CD8-positive, alpha-beta memory T cell (primary cell): ENCODE measurements around the gene EHBP1L1. TPM values are rescaled to one million over a fixed set of nuclear protein-coding genes. Genes with fewer than 3 reads are reported as not detected.

Experiments
- CTCF ChIA-PET: fragments of 350-600 bp; sonication (Branson Sonifier 250); formaldehyde crosslinking; loops from one replicate; lab custom pipeline; 2021; ENCODE audit warnings: antibody characterized with exemption; lab: Charles Lee
- POLR2A ChIA-PET: fragments of 350-600 bp; sonication (Branson Sonifier 250); formaldehyde crosslinking; loops from one replicate; lab custom pipeline; 2021; ENCODE audit warnings: antibody characterized with exemption; lab: Charles Lee
- DNase-seq, 5 donors: peaks; one replicate each; pipeline versions ENCODE4 v3.0.0 to v3.0.0-alpha.2; 2020 to 2022; ENCODE audit warnings: mixed read lengths in 1 of 5
- H3K27ac ChIP-seq: one replicate; pipeline ENCODE4 v1.7.0; 2013; ENCODE audit warnings: low read depth, mild to moderate bottlenecking, low read length, moderate library complexity
- H3K27me3 ChIP-seq: 2 replicates; pipeline ENCODE4 v1.7.0; 2013; ENCODE audit warnings: low read length, mild to moderate bottlenecking; ENCODE audit not compliant: insufficient read depth, poor library complexity, severe bottlenecking
- H3K36me3 ChIP-seq: 2 replicates; pipeline ENCODE4 v1.7.0; 2013; ENCODE audit warnings: mild to moderate bottlenecking, low read length, moderate library complexity; ENCODE audit not compliant: insufficient read depth
- H3K4me1 ChIP-seq: 2 replicates; pipeline ENCODE4 v1.7.0; 2013; ENCODE audit warnings: mild to moderate bottlenecking, low read length, moderate library complexity; ENCODE audit not compliant: insufficient read depth
- H3K4me3 ChIP-seq: 2 replicates; pipeline ENCODE4 v1.7.0; 2013; ENCODE audit warnings: mild to moderate bottlenecking, low read length
- H3K9me3 ChIP-seq: 2 replicates; pipeline ENCODE4 v1.7.0; 2013; ENCODE audit warnings: mild to moderate bottlenecking, low read length
- H3K27ac Mint-ChIP-seq, 8 donors: one replicate each; pipeline ENCODE4 v1.8.0; 2020 to 2021; ENCODE audit warnings: mixed read lengths in 8 of 8, mild to moderate bottlenecking in 6 of 8, inconsistent platforms in 3 of 8, moderate library complexity in 3 of 8
- H3K27me3 Mint-ChIP-seq, 2 donors: one replicate each; pipeline ENCODE4 v1.8.0; 2020 to 2021; ENCODE audit warnings: mixed read lengths in 2 of 2, mild to moderate bottlenecking in 1 of 2, moderate library complexity in 1 of 2
- H3K36me3 Mint-ChIP-seq, 3 donors: one replicate each; pipeline ENCODE4 v1.8.0; 2020 to 2021; ENCODE audit warnings: mixed read lengths in 3 of 3, inconsistent platforms in 1 of 3, mild to moderate bottlenecking in 1 of 3
- H3K4me1 Mint-ChIP-seq, 3 donors: one replicate each; pipeline ENCODE4 v1.8.0; 2020 to 2021; ENCODE audit warnings: mixed read lengths in 3 of 3, inconsistent platforms in 1 of 3, mild to moderate bottlenecking in 1 of 3
- H3K4me3 Mint-ChIP-seq, 7 donors: one replicate each; pipeline ENCODE4 v1.8.0; 2020 to 2021; ENCODE audit warnings: mixed read lengths in 7 of 7, mild to moderate bottlenecking in 6 of 7, moderate library complexity in 4 of 7, inconsistent platforms in 2 of 7
- H3K9me3 Mint-ChIP-seq, 5 donors: one replicate each; pipeline ENCODE4 v1.8.0; 2020 to 2022; ENCODE audit warnings: mixed read lengths in 5 of 5, mild to moderate bottlenecking in 3 of 5, moderate library complexity in 2 of 5, inconsistent platforms in 1 of 5
- polyA plus RNA-seq: library from polyadenylated mRNA; unstranded; fragments of 300-500 nt; fragmentation: Illumina TruSeq; gene quantifications from one replicate; pipeline ENCODE4 v1.2.3, GENCODE V29; 2021
- total RNA-seq, 2 experiments: library from RNA; stranded (reverse); gene quantifications; one replicate each; pipeline ENCODE4 v1.2.3, GENCODE V29; 2021

The EHBP1L1 gene
- total and polyA plus RNA-seq, 3 experiments from 2014 or later, result 25.1 to 100 (median 97.3) TPM

DNA sequence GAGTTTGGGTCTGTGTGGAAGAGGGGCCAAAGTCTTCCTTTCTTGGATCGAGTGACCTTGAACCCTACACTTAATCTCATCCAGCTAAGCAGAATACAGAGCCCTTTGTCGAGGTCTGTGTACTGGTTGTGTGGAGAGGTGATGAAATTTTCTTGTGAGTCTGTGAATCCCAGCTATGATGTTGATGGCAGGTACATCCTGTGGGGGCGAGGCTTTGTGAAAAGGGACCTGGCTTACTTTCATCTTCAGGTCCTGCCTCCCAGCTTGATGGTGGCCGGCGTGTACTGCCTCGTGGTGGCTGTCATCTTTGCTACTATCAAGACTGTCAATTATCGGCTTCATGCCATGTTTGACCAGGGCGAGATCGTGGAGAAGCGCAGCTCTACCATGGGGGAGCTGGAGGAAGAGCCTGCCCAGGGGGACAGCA is 40.7 kb downstream of the EHBP1L1 start:
- no peaks in the 10 kb centered on the region for H3K27me3 ChIP-seq
- peak overlapping the region; percentile 74 to 99 (median 94) for H3K27ac Mint-ChIP-seq
- H3K9me3 ChIP-seq, result no peaks in the 10 kb centered on the region
- DNase-seq, result no peak
- ChIA-PET CTCF (interaction anchor here (1.1 to 2.6 kb wide), 2 partner anchors 75 to 95 kb away, joined by 5 to 16 read pairs; partner anchors contain the start of gene KAT5), POLR2A (interaction anchor here (0.6 to 3.7 kb wide), 6 partner anchors 22 to 242 kb away, joined by 3 to 32 read pairs (median 4); partner anchors contain the start of genes CFL1, FAM89B and SIPA1)
- peaks cover 0 to 64% (median 2%) of the 10 kb centered on the region in 3 donors for H3K36me3 Mint-ChIP-seq
- peaks cover 26 to 58% (median 31%) of the 10 kb centered on the region in 3 donors for H3K4me1 Mint-ChIP-seq
- peak overlapping the region; percentile 62 for H3K4me3 ChIP-seq
- H3K9me3 Mint-ChIP-seq, result no peaks in the 10 kb centered on the region
- no peaks in the 10 kb centered on the region for H3K27me3 Mint-ChIP-seq
- H3K4me1 ChIP-seq, result peaks cover 32% of the 10 kb centered on the region
- peak overlapping the region; percentile 89 to 96 (median 91) for H3K4me3 Mint-ChIP-seq
- H3K27ac ChIP-seq, result peak overlapping the region; percentile 70
- H3K36me3 ChIP-seq, result peaks cover 16% of the 10 kb centered on the region

- ChIA-PET POLR2A (interaction anchor here (0.6 to 3.7 kb wide), 4 partner anchors 35 to 241 kb away, joined by 3 to 32 read pairs (median 4); partner anchors contain the start of genes CFL1 and FAM89B), CTCF (interaction anchor here (1.1 to 2.6 kb wide), 2 partner anchors 76 to 94 kb away, joined by 5 to 16 read pairs; partner anchors contain the start of gene KAT5)
- Histone ChIP-seq H3K36me3 (peaks cover 16% of the 10 kb centered on the region), H3K4me3 (no peak overlapping the region), H3K9me3 (no peaks in the 10 kb centered on the region), H3K27ac (peak overlapping the region; percentile 70), H3K27me3 (no peaks in the 10 kb centered on the region), H3K4me1 (peaks cover 25% of the 10 kb centered on the region)
- Mint-ChIP-seq H3K27ac (peak overlapping the region; percentile 74 to 99 (median 94)), H3K4me3 (peak overlapping the region; percentile 89 to 96 (median 91)), H3K27me3 (no peaks in the 10 kb centered on the region), H3K9me3 (no peaks in the 10 kb centered on the region), H3K4me1 (peaks cover 21 to 54% (median 24%) of the 10 kb centered on the region in 3 donors), H3K36me3 (peaks cover 0 to 67% (median 3%) of the 10 kb centered on the region in 3 donors)
- no peak for DNase-seq
Measured at GRCh38 chr11:65617136-65617850, 41.4 kb downstream of the EHBP1L1 start.

DNA sequence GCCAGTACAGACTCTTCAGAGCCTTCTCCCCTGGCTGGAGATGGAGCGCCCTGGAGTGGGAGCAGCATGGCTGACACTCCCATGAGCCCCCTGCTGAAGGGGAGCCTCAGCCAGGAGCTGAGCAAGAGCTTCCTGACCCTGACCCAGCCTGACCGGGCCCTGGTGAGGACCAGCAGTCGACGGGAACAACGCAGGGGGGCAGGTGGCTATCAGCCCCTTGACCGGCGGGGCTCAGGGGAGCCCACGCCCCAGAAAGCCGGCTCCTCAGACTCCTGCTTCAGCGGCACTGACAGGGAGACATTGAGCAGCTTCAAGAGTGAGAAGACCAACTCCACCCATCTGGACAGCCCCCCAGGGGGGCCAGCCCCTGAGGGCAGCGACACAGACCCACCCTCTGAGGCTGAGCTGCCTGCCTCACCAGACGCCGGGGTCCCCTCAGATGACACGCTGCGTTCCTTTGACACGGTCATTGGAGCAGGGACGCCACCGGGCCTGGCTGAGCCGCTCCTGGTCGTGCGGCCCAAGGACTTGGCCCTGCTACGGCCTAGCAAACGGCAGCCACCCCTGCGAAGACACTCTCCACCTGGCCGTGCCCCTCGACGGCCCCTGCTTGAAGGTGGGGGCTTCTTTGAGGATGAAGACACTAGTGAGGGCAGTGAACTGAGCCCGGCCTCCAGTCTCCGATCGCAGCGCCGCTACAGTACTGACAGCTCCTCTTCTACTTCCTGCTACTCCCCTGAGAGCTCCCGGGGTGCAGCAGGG is 42.3 kb downstream of the EHBP1L1 start:
- no peak for DNase-seq
- peaks cover 0 to 72% (median 3%) of the 10 kb centered on the region in 3 donors for H3K36me3 Mint-ChIP-seq
- Histone ChIP-seq H3K27me3 (no peaks in the 10 kb centered on the region), H3K4me3 (no peak overlapping the region), H3K36me3 (peaks cover 16% of the 10 kb centered on the region), H3K4me1 (peaks cover 16% of the 10 kb centered on the region), H3K27ac (no peak overlapping the region), H3K9me3 (no peaks in the 10 kb centered on the region)
- H3K27ac Mint-ChIP-seq, result peak overlapping the region in 1 of 8 donors; percentile 19
- CTCF ChIA-PET, result no interaction called here
- peak overlapping the region in 2 of 7 donors; percentile 56 to 89 for H3K4me3 Mint-ChIP-seq
- no peaks in the 10 kb centered on the region for H3K27me3 Mint-ChIP-seq
- H3K4me1 Mint-ChIP-seq, result peaks cover 15 to 45% (median 15%) of the 10 kb centered on the region in 3 donors
- H3K9me3 Mint-ChIP-seq, result no peaks in the 10 kb centered on the region
- POLR2A ChIA-PET, result no interaction called here

GRCh38 chr11:65618763-65619162 is 42.9 kb downstream of the EHBP1L1 start:
- no peak overlapping the region for H3K27ac ChIP-seq
- CTCF ChIA-PET, result no interaction called here
- DNase-seq, result no peak
- Mint-ChIP-seq H3K4me3 (peak overlapping the region in 3 of 7 donors; percentile 15 to 78 (median 54)), H3K27ac (peak overlapping the region in 1 of 8 donors; percentile 61), H3K9me3 (no peaks in the 10 kb centered on the region), H3K4me1 (peaks cover 13 to 40% (median 14%) of the 10 kb centered on the region in 3 donors), H3K36me3 (peaks cover 0 to 78% (median 3%) of the 10 kb centered on the region in 3 donors), H3K27me3 (no peaks in the 10 kb centered on the region)
- H3K9me3 ChIP-seq, result no peaks in the 10 kb centered on the region
- H3K4me3 ChIP-seq, result no peak overlapping the region
- peaks cover 14% of the 10 kb centered on the region for H3K4me1 ChIP-seq
- POLR2A ChIA-PET, result no interaction called here
- H3K36me3 ChIP-seq, result peaks cover 20% of the 10 kb centered on the region
- no peaks in the 10 kb centered on the region for H3K27me3 ChIP-seq

DNA sequence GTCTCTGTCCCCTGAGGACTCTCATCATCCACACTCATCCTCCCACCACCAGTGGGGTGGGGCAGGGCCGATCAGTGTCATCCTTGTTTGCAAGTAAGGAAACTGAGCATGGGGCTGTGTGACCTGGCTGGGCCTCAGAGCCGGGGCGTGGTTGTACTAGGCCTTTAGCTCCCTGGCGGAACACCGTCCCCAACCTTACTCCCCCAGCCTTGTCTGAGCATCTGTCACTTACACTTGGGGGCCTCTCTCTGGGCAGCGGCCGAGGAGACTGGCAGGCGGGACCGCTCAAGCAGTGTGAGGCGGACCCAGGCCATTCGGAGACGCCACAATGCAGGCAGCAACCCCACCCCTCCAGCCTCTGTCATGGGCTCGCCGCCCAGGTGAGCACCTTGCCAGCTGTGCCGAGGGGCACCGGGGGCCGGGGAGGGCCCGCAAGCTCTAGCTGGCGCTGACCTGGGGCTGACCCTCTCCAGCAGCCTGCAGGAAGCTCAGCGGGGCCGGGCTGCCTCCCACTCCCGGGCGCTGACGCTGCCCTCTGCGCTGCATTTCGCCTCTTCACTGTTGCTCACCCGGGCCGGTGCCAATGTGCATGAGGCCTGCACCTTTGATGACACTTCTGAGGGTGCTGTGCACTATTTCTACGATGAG is 43.6 kb downstream of the EHBP1L1 start:
- Mint-ChIP-seq H3K27ac (peak overlapping the region in 1 of 8 donors; percentile 38), H3K27me3 (no peaks in the 10 kb centered on the region), H3K4me1 (peaks cover 11 to 36% (median 14%) of the 10 kb centered on the region in 3 donors), H3K9me3 (no peaks in the 10 kb centered on the region), H3K4me3 (peak overlapping the region in 2 of 7 donors; percentile 46 to 58), H3K36me3 (peaks cover 0 to 78% (median 3%) of the 10 kb centered on the region in 3 donors)
- Histone ChIP-seq H3K9me3 (no peaks in the 10 kb centered on the region), H3K36me3 (peaks cover 24% of the 10 kb centered on the region), H3K27me3 (no peaks in the 10 kb centered on the region), H3K27ac (no peak overlapping the region), H3K4me3 (no peak overlapping the region), H3K4me1 (peaks cover 14% of the 10 kb centered on the region)
- no peak for DNase-seq
- ChIA-PET POLR2A (no interaction called here), CTCF (no interaction called here)

- Mint-ChIP-seq H3K4me1 (peaks cover 11 to 36% (median 14%) of the 10 kb centered on the region in 3 donors), H3K27me3 (no peaks in the 10 kb centered on the region)
- POLR2A ChIA-PET, result no interaction called here
Measured at GRCh38 chr11:65620666-65621065, 44.8 kb downstream of the EHBP1L1 start.

GRCh38 chr11:65621460-65621859 is 45.6 kb downstream of the EHBP1L1 start:
- Mint-ChIP-seq H3K4me3 (no peak overlapping the region), H3K36me3 (peaks cover 0 to 87% (median 3%) of the 10 kb centered on the region in 3 donors), H3K9me3 (no peaks in the 10 kb centered on the region), H3K27ac (peak overlapping the region in 1 of 8 donors; percentile 61), H3K27me3 (no peaks in the 10 kb centered on the region), H3K4me1 (peaks cover 12 to 40% (median 14%) of the 10 kb centered on the region in 3 donors)
- Histone ChIP-seq H3K27me3 (no peaks in the 10 kb centered on the region), H3K4me3 (no peak overlapping the region), H3K9me3 (no peaks in the 10 kb centered on the region), H3K36me3 (peaks cover 26% of the 10 kb centered on the region), H3K4me1 (peaks cover 19% of the 10 kb centered on the region), H3K27ac (no peak overlapping the region)
- DNase-seq, result no peak
- CTCF ChIA-PET, result no interaction called here
- POLR2A ChIA-PET, result no interaction called here

More at GRCh38 chr11:65620666-65621065, 44.8 kb downstream of the EHBP1L1 start:
- H3K27me3 ChIP-seq, result no peaks in the 10 kb centered on the region
- DNase-seq, result no peak
- Mint-ChIP-seq H3K27ac (peak overlapping the region in 1 of 8 donors; percentile 15), H3K4me3 (no peak overlapping the region), H3K9me3 (no peaks in the 10 kb centered on the region), H3K36me3 (peaks cover 0 to 83% (median 3%) of the 10 kb centered on the region in 3 donors)
- CTCF ChIA-PET, result no interaction called here
- H3K27ac ChIP-seq, result no peak overlapping the region
- H3K36me3 ChIP-seq, result peaks cover 24% of the 10 kb centered on the region
- H3K4me1 ChIP-seq, result peaks cover 14% of the 10 kb centered on the region
- no peak overlapping the region for H3K4me3 ChIP-seq
- no peaks in the 10 kb centered on the region for H3K9me3 ChIP-seq
